GM10266 (cell line): ENCODE results near the gene RPL18.

Source experiments
- DNase-seq: peaks from one replicate; pipeline ENCODE4 v3.0.0; 2012; ENCODE audit errors: extremely low spot score
- CTCF ChIP-seq: IDR thresholded peaks from 2 replicates; pipeline ENCODE4 v1.5.1; 2012; ENCODE audit warnings: mild to moderate bottlenecking, low read depth; ENCODE audit not compliant: control insufficient read depth, insufficient read depth; ENCODE audit errors: missing control alignments

RPL18 gene

GRCh38 chr19:48619692-48620585, 961 bp upstream of the RPL18 start:
- TF ChIP-seq CTCF, result no peak
- no peak for DNase-seq

DNA sequence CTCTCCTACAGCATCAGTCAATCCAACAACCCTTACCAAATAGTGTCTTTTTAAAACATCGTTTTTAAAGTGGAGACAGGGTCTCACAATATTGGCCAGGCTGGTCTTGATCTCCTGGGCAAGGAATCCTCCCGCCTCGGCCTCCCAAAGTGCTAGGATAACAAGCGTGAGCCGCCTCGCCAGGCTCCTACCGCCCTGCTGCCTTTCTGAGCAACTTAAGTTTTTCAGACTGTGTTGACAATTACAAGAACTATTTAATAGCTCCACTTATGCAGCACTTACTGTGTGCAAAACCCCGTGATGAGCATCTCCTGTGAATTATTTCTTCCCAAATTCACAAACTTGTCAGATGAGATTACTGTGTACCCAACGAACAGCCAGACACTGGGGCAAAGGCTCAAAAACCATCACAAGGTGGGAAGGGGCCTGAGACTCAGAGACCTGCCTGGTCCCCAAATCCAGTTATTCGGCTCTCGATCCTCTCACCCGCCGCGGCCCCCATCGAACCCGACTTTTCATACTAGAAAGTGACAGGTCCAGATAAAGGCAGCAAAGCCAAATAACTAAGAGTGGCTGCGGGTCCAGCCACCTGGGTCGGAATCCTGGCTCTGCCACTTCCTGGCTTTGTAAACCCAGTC, 581 bp downstream of the RPL18 start:
- TF ChIP-seq CTCF, result no peak
- no peak for DNase-seq

DNA sequence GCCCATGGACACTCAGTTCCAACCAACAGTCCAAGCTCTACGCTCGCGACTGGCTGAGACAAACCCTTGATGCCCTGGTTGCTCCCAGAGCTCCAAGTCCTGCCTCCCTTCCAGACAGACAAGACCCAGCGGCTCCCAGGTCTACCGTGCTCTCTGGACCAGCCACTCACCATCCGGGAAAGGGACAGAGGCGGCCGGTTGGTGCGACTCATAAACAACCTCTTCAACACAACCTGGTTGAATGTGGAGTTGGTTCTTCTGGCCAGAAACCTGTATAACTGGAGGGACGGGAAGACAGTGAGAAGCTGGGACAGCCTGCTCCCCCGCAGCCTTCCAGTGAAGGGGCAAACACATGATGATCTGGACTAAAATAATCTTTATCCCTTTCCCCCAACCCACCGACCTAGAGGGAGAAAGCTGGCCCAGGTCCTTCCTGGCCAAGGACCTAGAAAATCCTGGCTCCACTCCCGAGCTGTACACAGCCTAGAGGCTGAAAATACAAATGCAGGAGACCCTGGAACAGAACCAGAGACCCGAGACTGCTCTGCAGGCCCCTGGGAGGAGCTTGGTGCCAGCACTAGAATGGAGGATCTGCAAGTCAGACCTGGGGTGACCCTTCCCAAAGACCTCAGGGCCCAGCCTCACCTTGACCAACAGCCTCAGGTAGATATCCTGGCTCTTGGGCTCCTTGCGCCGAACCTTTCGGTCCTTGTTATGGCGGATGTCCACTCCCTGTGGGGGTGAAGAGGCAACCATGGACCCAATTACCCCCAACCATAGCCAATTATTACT, 1.6 kb downstream of the RPL18 start:
- DNase-seq, result no peak
- TF ChIP-seq CTCF, result no peak

DNA sequence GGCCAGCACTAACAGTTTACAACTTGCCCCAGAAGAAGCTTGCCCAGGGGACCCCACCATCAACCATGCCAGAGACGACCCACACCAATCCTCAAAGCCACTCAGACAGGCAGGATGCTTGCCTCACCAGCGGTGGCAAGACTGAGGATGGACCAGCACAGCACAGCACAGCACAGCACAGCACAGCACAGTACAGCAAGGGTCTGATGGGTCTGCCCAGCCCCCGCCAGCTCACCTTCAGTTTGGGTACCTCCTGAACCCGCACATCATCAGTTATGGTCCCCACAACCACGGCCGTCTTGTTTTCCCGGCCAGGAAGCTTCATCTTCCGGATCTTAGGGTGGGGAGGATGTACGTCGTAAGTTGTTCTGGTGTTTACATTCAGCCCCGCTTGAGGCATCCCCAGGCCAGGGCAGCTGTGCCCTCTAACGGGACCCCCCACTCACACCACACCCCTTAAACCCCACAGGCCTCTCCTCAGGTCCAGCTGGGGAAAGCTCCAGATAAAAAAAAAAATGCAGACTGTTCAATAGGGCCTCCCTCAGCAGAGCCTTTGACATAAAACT, 2.4 kb downstream of the RPL18 start:
- no peak for DNase-seq
- TF ChIP-seq CTCF, result no peak

DNA sequence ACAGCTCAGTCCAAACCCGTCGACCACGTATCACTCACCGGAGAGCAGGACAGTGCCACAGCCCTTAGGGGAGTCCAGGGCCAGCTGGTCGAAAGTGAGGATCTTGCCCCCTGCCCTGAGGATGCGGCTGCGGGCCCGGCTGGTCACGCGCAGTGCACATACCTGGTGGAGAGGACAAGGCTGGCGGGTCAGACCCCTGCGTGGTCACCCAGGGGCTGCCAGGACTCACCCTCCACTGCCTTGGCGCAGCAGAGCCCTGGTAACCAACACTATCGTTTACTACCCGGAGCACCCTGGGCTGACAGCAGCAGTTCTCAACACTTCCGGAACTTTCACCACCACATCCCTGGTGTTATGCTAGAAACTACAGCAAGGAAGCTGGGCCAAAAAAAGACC, 2.9 kb downstream of the RPL18 start:
- DNase-seq, result no peak
- TF ChIP-seq CTCF, result no peak

DNA sequence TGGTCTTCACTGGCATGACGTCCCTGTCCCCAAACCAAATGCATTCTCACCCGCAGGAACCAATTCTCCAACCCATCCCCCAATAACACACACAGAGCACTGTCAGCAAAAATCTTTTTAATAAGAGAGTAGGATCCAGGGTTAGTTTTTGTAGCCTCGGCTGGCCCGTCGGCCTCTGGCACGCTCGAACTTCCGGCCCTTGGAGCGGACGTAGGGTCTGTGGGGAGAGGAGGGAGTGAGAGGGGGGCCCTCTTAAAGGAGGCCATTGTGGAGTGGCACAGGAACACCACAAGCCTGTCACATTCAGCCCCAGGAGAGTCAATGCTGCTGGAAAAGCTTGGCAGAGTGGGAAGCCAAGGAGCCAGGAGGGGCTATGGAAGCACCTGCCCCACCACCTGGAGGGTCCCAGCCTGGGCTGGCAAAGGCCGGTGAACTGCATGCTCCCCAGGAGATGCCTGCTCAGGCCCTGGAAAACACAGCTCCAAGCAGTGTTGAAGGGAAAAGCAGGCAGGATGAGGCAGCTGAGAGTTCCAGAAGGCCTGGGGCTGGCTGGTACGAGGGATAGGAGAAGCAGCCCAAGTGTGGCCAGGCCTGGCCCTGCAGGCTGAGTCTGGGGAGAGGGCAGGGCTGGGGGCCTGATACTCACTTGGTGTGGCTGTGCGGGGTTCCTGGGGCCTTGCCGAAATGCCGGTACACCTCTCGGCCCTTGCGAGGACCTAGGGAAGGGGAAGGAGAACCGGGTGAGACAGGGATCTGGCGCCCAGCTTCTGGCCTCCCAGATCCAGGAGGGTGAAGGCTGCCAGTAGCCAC, 3.5 kb downstream of the RPL18 start:
- DNase-seq, result no peak
- no peak for TF ChIP-seq CTCF
